NCI-H146 treated with DMSO at 0.1 percent for 48 hours (cell line): ENCODE data around the gene C19orf38.
"Not testable (repeated sequence)": the region's sequence is repeated elsewhere in the genome, so short reads cannot be mapped to it uniquely, and the experiment has no call there.

ENCODE experiments used
- DNase-seq: peaks from one replicate; lab custom pipeline; 2025; ENCODE audit not compliant: unreplicated experiment; lab: John Stamatoyannopoulos, UW

Gene C19orf38

DNA sequence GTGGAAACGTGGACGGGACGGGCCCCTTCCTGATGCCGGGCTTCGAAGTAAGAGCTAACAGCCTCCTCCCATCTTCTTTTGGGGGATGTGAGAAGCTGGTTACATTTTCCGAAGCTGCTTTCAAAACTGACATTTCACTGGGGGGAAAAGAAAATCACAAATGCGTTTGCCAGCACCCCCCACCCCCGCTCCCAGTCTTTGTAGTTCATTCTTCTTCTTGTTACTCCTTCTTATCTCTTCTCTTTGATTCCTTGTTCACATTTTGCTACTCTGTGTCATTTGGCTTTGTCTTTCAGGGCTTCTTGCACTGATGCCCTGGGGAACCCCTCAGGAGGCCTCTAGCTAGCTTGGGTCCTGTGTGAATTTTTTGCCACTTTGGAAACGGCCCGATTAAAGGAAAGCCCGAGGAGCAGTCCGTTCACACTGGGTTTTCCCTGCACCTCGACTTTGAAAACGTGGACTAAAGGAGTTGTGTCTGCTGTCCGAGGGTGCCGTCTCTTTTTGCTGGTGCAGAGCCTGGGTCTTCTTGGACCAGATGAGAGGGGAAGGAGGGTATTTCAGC, 24.4 kb downstream of the C19orf38 start:
- DNase-seq = no peak

DNA sequence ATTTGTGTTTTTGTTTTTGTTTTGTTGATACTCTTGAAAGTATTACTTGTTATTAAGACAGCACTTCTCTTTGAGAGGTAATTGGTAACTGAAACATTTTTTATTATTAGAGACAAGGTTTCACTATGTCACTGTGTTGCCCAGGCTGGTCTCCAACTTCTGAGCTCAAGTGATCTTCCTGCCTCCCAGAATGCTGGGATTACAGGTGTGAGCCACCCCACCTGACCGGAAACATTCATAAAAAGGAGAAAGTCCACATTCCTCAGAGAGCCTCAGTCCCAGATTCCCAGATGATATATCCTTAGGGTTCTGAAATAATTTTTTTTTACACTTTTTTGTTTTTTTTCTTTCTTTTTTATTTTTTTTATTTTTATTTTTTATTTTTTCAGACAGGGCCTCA, 25.8 kb downstream of the C19orf38 start:
- DNase-seq = no peak

DNA sequence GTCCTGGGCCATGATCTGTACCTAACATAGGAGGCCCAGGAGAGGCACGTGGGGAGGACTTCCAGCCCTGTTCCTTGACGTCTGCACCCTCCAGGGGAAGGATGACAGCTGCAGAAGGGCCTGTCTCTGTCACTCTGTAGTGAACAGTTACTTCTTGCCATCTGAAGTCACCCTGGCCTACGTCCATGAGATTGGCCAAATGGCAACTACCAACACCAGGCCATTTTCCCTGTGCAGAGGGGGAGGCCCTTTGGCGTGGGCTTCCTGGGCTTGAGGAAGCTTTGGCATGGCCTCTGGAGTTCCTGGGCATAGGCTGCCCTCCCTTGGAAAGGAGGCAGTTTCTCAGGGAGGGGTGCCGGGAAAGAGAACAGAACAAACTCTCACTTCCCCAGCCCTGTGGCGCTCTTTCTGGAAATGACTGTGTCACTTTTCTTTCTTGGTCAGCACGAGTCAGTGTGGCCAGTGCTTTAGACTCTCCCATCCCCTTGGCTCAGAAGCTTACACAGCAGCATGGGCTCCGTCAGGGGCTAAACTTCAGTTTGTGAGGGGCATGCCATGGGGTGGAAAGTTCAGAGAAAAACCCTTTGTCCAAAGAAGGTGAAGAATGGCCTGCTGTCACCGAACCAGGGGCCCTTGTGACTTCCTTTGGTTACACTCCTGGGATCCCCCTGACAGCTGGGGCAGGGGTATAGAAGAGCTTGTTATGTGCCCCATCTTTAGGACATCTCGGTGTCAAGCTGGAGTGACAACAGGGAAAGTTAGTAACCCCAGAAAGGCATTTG, 28.4 kb downstream of the C19orf38 start:
- DNase-seq = no peak

DNA sequence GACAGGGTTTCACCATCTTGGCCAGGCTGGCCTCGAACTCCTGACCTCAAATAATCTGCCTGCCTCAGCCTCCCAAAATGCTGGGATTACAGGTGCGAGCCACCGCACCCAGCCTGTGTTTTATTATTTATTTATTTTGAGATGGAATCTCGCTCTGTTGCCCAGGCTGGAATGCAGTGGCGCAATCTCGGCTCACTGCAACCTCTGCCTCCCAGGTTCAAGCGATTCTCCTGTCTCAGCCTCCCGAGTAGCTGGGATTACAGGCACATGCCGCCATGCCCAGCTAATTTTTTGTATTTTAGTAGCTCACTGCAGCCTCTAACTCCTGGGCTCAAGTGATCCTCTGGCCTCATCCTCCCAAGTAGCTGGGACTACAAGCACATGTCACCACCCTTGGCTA, 29.4 kb downstream of the C19orf38 start:
- DNase-seq = not testable (repeated sequence)

DNA sequence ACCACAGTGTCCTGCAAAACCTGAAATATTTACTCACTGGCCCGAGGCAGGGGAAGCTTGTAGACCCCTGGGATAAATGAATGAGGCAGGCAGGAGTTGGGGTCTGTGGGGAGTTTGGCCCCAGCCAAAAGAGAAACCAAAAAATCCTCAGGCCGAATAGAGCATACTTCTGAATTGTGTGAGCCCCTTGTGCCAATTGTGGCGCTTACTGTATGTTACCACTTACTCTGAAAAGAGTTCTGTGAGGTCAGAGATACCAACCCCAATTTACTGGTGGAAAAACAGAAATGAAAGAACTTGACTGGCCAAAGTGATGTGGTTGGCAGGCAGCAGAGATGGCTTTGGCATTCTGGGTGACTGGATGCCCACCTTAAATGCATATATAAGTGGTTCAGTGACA, 30.0 kb downstream of the C19orf38 start:
- no peak for DNase-seq

DNA sequence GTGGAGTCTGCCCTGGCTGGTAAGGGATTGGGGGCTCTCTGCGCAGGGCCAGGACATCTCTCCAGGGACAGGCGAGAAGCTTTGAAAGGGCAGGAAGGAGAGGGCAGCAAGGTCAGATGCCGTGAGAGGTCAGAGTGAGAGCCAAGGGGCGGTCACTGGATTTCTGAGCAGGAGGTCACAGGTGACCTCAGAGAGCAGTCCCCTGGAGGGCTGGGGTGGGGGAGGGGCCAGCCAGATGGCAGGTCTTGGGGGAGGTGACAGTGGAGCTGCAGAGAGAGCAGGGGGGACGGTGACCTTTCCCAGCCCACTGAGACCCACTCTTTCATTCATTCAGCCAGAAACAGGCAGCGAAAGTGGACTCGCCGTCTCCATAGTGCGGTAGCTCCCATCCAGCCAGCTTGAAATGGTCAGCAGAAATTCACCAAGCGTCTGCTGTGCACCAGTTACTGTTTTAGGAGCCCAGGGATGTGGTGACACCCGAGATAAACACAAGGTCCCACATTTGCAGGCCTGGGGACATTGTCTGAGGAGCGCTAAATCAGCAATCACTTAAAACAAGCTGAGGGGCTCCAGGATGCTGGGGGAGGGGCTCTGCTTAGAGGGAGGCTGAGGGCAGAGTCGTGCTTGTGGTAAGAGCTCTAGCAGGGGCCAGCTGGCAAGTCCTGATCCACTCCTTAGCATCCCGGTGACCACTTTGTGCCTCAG, 33.3 kb downstream of the C19orf38 start:
- DNase-seq = no peak

DNA sequence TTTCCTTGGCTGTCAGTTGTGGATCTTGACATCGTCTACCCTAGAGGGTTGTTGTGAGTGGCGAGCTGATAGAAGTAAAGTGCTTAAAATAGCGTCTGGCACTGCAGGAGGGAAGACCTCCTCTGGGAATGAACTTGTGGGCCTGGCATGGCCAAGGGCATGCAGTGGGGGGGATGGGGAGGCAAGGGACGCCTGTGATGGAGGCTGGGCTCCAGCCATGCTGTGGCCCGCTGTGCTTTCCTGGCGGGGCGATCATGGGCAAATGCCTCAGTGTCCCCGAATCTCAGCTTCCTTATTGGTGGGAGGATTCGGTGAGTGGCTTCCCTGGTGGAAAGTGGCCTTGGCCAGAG, 33.9 kb downstream of the C19orf38 start:
- no peak for DNase-seq

GRCh38 chr19:10884274-10884673, 36.1 kb downstream of the C19orf38 start:
- DNase-seq = no peak

DNA sequence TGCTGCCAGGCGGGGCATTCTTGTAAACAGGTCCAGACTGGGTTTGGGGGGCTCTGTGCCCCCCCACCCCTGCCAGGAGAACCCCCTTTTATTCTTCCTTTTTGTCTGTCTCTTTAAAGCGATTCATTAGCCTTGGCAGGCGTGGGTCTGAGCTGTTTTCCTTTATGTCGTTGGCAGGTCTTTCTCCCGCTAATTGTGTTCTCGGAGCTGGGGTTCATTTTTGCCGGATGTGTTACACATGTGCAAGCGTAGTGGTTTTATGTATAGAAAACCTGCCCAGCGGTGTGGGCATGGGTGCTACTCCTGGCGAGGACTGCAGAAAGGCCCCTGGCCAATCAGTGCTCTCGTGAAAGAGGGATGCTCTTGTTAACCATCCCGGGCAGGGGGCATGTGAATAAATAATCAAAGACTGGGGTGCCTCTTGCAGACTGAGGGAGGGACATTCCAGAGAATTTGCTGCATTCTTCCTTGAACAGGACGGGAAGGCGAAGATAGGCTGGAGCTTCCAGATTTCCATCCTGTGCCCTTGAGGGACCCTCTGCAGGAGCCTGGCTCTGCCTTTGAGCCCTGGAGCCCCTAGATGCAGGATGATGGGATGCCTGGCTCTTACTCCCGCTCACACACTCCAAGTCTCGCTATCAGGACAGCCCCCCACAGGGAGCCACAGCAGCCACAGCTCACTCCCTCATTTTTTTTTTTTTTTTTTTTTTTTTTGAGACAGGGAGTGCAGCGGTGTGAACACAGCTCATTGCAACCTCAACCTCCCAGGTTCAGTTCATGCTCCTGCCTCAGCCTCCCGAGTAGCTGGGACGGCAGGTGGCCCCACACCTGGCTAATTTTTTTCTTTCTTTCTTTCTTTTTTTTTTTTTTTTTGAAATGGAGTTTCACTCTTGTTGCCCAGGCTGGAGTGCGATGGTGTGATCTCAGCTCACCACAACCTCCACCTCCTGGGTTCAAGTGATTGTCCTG, 37.3 kb downstream of the C19orf38 start:
- DNase-seq = no peak

DNA sequence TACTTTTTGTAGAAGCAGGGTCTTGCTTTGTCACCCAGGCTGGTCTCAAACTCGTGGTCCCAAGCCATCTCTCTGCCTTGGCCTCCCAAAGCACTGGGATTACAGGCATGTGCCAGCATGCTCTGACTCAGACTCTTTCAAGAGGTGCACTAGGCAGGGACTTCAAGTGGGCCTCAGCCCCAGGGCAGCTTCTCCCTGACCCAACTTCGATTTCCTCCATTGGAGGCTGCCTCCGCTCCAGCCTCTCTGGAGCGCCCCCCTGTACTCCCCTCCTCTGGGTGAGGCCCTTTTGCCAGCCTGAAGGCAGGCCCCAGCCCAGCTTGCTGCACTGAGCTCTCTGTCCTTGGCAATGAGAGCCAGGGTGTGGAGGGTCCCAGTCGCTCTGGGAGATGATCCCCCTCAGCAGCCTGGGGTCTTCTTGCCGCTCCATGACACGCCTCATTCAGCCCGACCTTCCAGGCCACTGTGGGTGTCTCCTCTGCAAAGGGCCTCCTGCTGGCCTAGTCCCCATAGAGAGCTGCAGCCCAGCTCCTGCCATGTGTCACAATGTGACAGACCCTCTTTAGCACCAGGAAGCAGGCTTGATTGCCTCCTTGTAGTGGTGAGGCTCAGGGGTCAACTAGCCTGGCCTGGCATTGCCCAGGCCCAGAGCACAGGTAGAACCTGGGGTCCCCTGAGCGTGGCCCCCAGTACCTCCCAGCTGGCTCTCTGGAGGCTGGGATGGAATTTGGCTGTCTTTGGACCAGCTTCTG, 39.6 kb downstream of the C19orf38 start:
- DNase-seq = no peak

- peak; percentile 38 for DNase-seq
Observed at GRCh38 chr19:10888421-10888866, 40.2 kb downstream of the C19orf38 start.

GRCh38 chr19:10889880-10890279, 41.7 kb downstream of the C19orf38 start:
- no peak for DNase-seq

GRCh38 chr19:10891405-10892086, 43.3 kb downstream of the C19orf38 start:
- DNase-seq = no peak

- no peak for DNase-seq
Observed at GRCh38 chr19:10892256-10892655, 44.0 kb downstream of the C19orf38 start.

DNA sequence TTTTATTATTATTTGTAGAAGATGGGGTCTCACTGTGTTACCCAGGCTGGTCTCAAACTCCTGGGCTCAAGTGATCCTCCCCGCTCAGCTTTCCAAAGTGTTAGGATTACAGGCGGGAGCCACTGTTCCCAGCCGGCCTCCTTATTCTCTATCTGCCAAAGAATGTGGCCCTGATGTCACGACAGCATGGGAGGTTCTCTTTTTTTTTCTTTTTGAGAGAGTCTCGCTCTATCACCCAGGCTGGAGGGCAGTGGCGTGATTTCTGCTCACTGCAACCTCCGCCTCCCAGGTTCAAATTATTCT, 46.6 kb downstream of the C19orf38 start:
- DNase-seq = no peak

DNA sequence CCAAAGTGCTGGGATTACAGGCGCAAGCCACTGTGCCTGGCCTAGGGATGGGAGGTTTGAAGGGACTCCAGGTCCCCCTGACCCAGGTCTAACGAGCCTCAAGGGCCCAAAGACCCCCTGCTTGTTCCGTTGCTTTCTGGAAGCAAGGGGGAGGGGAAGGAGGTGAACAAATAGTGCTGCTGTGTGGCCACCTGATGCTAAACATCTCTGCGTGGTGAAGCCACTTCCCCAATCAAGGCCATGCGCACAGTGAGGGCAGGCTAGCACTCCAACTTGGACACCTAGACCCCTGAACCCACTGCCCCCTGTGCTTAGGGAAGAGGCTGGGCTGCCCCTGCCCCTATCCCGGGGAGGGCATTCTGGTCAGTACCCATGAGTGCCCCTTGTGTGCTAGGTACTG, 47.1 kb downstream of the C19orf38 start:
- DNase-seq = no peak

DNA sequence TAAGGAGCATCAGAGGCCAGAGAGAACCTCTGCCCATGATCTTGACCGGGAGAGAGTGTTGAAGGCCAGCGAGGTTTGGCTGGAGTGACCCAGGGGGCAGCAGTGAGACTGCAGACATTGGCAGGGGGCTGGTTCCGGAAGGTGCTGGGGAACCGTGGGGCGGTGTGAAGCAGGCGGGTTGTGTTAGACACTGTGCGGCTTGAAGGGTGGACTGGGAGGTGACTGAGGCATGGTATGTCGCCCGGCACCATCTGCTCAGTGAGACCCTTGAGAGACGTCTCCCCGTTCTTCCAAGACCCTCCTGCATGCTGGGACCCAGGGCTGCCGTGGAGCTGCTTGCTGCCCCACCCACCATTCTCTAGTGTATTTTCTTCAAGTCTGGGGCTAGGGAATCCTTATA, 47.7 kb downstream of the C19orf38 start:
- DNase-seq = no peak

- DNase-seq = peak; percentile 56
Observed at GRCh38 chr19:10896851-10897526, 48.8 kb downstream of the C19orf38 start.

GRCh38 chr19:10898633-10899032, 50.4 kb downstream of the C19orf38 start:
- no peak for DNase-seq
